ENCODE data around the gene JAZF1. TPM values are rescaled to one million over a fixed set of nuclear protein-coding genes. Genes with fewer than 3 reads are reported as not detected.
A peak's percentile ranks its signal among the peaks of the same experiment; 100 is the strongest.

Gene JAZF1
- total RNA-seq, 1 experiment from 2014 or later, result 14.2 TPM

DNA sequence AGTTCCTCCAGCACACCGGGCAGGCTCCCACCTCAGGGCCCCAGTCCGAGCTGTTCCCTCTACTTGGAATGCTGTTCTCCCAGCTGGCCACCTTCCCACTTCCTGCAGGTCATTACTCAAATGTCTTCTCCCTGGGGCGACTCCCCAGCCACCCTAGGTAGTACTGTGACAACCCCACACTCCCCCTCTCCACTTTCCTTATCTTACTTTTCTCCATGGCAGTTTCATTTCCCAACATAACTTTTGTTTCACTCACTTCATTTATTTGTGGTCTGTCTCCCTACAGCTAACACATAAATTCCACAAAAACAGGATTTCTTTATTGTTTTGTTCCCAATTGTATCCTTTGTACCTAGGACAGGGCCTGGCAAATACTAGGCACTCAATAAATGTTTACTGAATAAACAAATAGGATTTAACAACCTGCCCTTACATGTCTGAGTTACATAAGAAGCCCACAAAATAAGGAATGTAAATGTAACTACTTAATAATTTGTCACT lies 76.5 kb downstream of the JAZF1 start:
- TF ChIP-seq, protein P1, sequence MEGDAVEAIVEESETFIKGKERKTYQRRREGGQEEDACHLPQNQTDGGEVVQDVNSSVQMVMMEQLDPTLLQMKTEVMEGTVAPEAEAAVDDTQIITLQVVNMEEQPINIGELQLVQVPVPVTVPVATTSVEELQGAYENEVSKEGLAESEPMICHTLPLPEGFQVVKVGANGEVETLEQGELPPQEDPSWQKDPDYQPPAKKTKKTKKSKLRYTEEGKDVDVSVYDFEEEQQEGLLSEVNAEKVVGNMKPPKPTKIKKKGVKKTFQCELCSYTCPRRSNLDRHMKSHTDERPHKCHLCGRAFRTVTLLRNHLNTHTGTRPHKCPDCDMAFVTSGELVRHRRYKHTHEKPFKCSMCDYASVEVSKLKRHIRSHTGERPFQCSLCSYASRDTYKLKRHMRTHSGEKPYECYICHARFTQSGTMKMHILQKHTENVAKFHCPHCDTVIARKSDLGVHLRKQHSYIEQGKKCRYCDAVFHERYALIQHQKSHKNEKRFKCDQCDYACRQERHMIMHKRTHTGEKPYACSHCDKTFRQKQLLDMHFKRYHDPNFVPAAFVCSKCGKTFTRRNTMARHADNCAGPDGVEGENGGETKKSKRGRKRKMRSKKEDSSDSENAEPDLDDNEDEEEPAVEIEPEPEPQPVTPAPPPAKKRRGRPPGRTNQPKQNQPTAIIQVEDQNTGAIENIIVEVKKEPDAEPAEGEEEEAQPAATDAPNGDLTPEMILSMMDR (IDR thresholded peaks at IDR 0.05; ENCODE audit: unreplicated experiment), result no peak
- no TSS peak for BruUV-seq (replicated peaks)
- intact Hi-C loops (cut with micrococcal nuclease), result no loop called here
- Mint-ChIP-seq H3K36me3 (ENCODE audit: insufficient read depth, unreplicated experiment) (peaks cover 18% of the 10 kb centered on the region), H3K4me3 (ENCODE audit: unreplicated experiment) (no peak overlapping the region), H3K27ac (ENCODE audit: low read depth, unreplicated experiment) (no peak overlapping the region), H3K4me1 (ENCODE audit: insufficient read depth, unreplicated experiment) (peaks cover 31% of the 10 kb centered on the region), H3K27me3 (ENCODE audit: insufficient read depth, unreplicated experiment) (no peaks in the 10 kb centered on the region), H3K9me3 (ENCODE audit: unreplicated experiment) (no peaks in the 10 kb centered on the region)
- POLR2A ChIA-PET, result interaction anchor here (0.7 kb wide), 1 partner anchor 9 kb away, joined by 3 read pairs; no protein-coding TSS in a partner anchor
- peak; percentile 25 for DNase-seq (ENCODE audit: unreplicated experiment)
- CTCF ChIA-PET, result interaction anchor here (0.6 to 1.4 kb wide), 2 partner anchors 74 to 319 kb away, joined by 3 to 7 read pairs; no protein-coding TSS in a partner anchor

- intact Hi-C loops (cut with micrococcal nuclease), result no loop called here
- H3K27me3 Mint-ChIP-seq (ENCODE audit: insufficient read depth, unreplicated experiment), result no peaks in the 10 kb centered on the region
- CTCF ChIA-PET, result interaction anchor here (1.2 to 1.4 kb wide), 2 partner anchors 9 to 907 kb away, joined by 3 to 4 read pairs; no protein-coding TSS in a partner anchor
- TF ChIP-seq, protein P1 (IDR thresholded peaks at IDR 0.05; ENCODE audit: unreplicated experiment), result no peak
- POLR2A ChIA-PET, result interaction anchor here (0.6 kb wide), 1 partner anchor 1739 kb away, joined by 4 read pairs; no protein-coding TSS in a partner anchor
- no TSS peak for BruUV-seq (replicated peaks)
- peak overlapping the region; percentile 70 for H3K27ac Mint-ChIP-seq (ENCODE audit: low read depth, unreplicated experiment)
- peaks cover 11% of the 10 kb centered on the region for H3K36me3 Mint-ChIP-seq (ENCODE audit: insufficient read depth, unreplicated experiment)
- H3K9me3 Mint-ChIP-seq (ENCODE audit: unreplicated experiment), result no peaks in the 10 kb centered on the region
- peak; percentile 81 for DNase-seq (ENCODE audit: unreplicated experiment)
- H3K4me3 Mint-ChIP-seq (ENCODE audit: unreplicated experiment), result no peak overlapping the region
- H3K4me1 Mint-ChIP-seq (ENCODE audit: insufficient read depth, unreplicated experiment), result peaks cover 23% of the 10 kb centered on the region
These were observed 77.8 kb downstream of the JAZF1 start for GRCh38 chr7:28102797-28103196.

GRCh38 chr7:28096713-28097112 lies 83.9 kb downstream of the JAZF1 start:
- no peaks in the 10 kb centered on the region for H3K9me3 Mint-ChIP-seq (ENCODE audit: unreplicated experiment)
- no peaks in the 10 kb centered on the region for H3K4me1 Mint-ChIP-seq (ENCODE audit: insufficient read depth, unreplicated experiment)
- DNase-seq (ENCODE audit: unreplicated experiment), result peak; percentile 69
- ChIA-PET POLR2A (interaction anchor here (0.6 to 2.3 kb wide), 7 partner anchors 9 to 456 kb away, joined by 3 to 7 read pairs (median 3); no protein-coding TSS in a partner anchor), CTCF (interaction anchor here (0.5 to 7.2 kb wide), 32 partner anchors 9 to 901 kb away, joined by 3 to 108 read pairs (median 4); no protein-coding TSS in a partner anchor)
- no peak overlapping the region for H3K4me3 Mint-ChIP-seq (ENCODE audit: unreplicated experiment)
- BruUV-seq (replicated peaks), result no TSS peak
- H3K36me3 Mint-ChIP-seq (ENCODE audit: insufficient read depth, unreplicated experiment), result no peaks in the 10 kb centered on the region
- H3K27me3 Mint-ChIP-seq (ENCODE audit: insufficient read depth, unreplicated experiment), result no peaks in the 10 kb centered on the region
- H3K27ac Mint-ChIP-seq (ENCODE audit: low read depth, unreplicated experiment), result no peak overlapping the region
- TF ChIP-seq, protein P1 (IDR thresholded peaks at IDR 0.05; ENCODE audit: unreplicated experiment), result peak; percentile 70
- intact Hi-C loops (cut with micrococcal nuclease), result loop anchor here (1.0 to 10.0 kb wide), 4 partner anchors 172 to 900 kb away; partner anchors contain the start of gene TAX1BP1

DNA sequence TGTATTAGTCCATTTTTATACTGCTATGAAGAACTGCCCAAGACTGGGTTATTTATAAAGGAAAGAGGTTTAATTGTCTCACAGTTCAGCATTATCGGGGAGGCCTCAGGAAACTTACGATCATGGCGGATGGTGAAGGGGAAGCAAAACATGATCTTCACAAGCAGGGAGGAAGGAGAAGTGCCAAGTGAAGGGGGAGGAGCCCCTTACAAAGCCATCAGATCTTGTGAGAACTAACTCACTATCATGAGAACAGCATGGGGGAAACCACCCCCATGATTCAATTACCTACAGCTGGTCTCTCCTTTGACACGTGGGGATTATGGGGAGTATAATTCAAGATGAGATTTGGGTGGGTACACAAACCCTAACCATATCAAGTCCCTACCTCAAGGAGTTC lies 85.4 kb downstream of the JAZF1 start:
- H3K4me1 Mint-ChIP-seq (ENCODE audit: insufficient read depth, unreplicated experiment), result no peaks in the 10 kb centered on the region
- no peak overlapping the region for H3K27ac Mint-ChIP-seq (ENCODE audit: low read depth, unreplicated experiment)
- no peaks in the 10 kb centered on the region for H3K9me3 Mint-ChIP-seq (ENCODE audit: unreplicated experiment)
- intact Hi-C loops (cut with micrococcal nuclease), result loop anchor here (10.0 kb wide), 3 partner anchors 170 to 350 kb away; partner anchors contain the start of gene TAX1BP1
- no peak for DNase-seq (ENCODE audit: unreplicated experiment)
- no peaks in the 10 kb centered on the region for H3K27me3 Mint-ChIP-seq (ENCODE audit: insufficient read depth, unreplicated experiment)
- POLR2A ChIA-PET, result interaction anchor here (0.6 kb wide), 2 partner anchors 9 to 231 kb away, joined by 3 read pairs; no protein-coding TSS in a partner anchor
- TF ChIP-seq, protein P1 (IDR thresholded peaks at IDR 0.05; ENCODE audit: unreplicated experiment), result no peak
- no peak overlapping the region for H3K4me3 Mint-ChIP-seq (ENCODE audit: unreplicated experiment)
- no peaks in the 10 kb centered on the region for H3K36me3 Mint-ChIP-seq (ENCODE audit: insufficient read depth, unreplicated experiment)
- BruUV-seq (replicated peaks), result no TSS peak
- CTCF ChIA-PET, result interaction anchor here (0.7 to 7.2 kb wide), 10 partner anchors 12 to 349 kb away, joined by 3 to 108 read pairs (median 4); no protein-coding TSS in a partner anchor

All from MCF 10A (cell line).